GM20000 (cell line): Measurements from ENCODE around the gene ANKRD55.
"Not testable (repeated sequence)": the region's sequence is repeated elsewhere in the genome, so short reads cannot be mapped to it uniquely, and the experiment has no call there.

Experiments used
- DNase-seq: peaks from one replicate; pipeline ENCODE4 v3.0.0; 2012; ENCODE audit warnings: low spot score
- CTCF ChIP-seq: IDR thresholded peaks from 2 replicates; pipeline ENCODE4 v1.5.1; 2012; ENCODE audit warnings: mild to moderate bottlenecking, control low read depth; ENCODE audit errors: extremely low read depth, missing control alignments

ANKRD55 gene

GRCh38 chr5:56106837-56107236 is 126.3 kb downstream of the ANKRD55 start:
- no peak for DNase-seq
- TF ChIP-seq CTCF = no peak

- no peak for TF ChIP-seq CTCF
- DNase-seq = no peak
These were observed 127.4 kb downstream of the ANKRD55 start for GRCh38 chr5:56105511-56106291.

GRCh38 chr5:56102889-56103288 is 130.2 kb downstream of the ANKRD55 start:
- DNase-seq = no peak
- TF ChIP-seq CTCF = no peak

GRCh38 chr5:56102207-56102606 is 130.9 kb downstream of the ANKRD55 start:
- not testable (repeated sequence) for DNase-seq

GRCh38 chr5:56101180-56101579 is 131.9 kb downstream of the ANKRD55 start:
- no peak for DNase-seq
- no peak for TF ChIP-seq CTCF

- DNase-seq = no peak
- TF ChIP-seq CTCF = no peak
These were observed 132.5 kb downstream of the ANKRD55 start for GRCh38 chr5:56100439-56101176.

- DNase-seq = no peak
- TF ChIP-seq CTCF = no peak
These were observed 133.8 kb downstream of the ANKRD55 start for GRCh38 chr5:56099346-56099745.
